Smooth muscle cell of the brain vasculature (primary cell): ENCODE results near the gene NSDHL.
"Not testable (repeated sequence)": the region's sequence is repeated elsewhere in the genome, so short reads cannot be mapped to it uniquely, and the experiment has no call there.

Source experiments
- DNase-seq: peaks from one replicate; pipeline ENCODE4 v3.0.0-alpha.2; 2012; ENCODE audit warnings: low read depth, low spot score

The NSDHL gene

GRCh38 chrX:152830312-152831305 is at the start of gene NSDHL, which contains the start of gene CETN2:
Gene NSDHL (plus strand): TSS chrX:152831063. CDS start chrX:152846325, 15,262 bp downstream.
Gene CETN2 (minus strand): TSS chrX:152830757. CDS start chrX:152830710, 47 bp downstream.
- peak; percentile 87 for DNase-seq

DNA sequence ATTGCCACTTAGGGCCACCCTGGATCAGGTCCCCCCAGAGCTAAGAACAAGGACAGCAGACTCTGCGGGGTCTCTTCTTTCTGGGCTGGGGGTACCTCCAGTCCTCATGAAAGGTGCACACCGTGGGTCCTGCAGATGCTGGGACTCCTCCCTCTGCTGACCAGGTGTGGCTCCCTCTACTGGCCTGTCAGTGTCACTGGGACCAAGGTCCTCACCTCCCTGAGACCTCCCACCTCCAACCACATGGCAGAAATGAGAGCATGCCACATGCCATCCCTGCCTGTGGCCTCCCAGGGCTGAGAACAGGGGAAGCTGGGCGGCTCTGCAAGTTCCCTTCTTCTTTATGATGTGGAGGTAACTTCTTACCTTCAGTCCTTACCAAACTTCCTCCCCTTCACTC is 43.8 kb upstream of the NSDHL start:
- DNase-seq: not testable (repeated sequence)

- DNase-seq: no peak
Measured at GRCh38 chrX:152798945-152799344, 31.9 kb upstream of the NSDHL start.

DNA sequence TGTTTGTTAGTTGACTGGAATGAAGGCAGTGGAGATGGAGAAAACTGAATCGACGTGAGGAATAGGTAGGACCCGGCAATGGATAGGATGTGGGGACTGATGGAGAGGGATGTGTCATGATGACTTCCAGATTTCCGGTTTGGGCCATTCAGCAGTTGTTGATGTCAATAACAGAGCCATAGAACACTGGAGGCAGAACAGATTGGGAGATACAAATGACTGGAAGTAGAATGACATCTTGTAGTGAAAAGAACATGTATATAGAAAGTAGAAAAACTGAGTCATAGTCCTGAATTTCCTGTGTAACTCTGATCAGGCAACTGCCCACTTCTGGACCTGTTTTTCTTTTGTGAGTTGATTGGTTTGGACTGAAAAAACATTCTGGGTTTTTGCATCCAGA is 24.8 kb upstream of the NSDHL start:
- DNase-seq: no peak

GRCh38 chrX:152810403-152810802 is 20.5 kb upstream of the NSDHL start:
- no peak for DNase-seq

DNA sequence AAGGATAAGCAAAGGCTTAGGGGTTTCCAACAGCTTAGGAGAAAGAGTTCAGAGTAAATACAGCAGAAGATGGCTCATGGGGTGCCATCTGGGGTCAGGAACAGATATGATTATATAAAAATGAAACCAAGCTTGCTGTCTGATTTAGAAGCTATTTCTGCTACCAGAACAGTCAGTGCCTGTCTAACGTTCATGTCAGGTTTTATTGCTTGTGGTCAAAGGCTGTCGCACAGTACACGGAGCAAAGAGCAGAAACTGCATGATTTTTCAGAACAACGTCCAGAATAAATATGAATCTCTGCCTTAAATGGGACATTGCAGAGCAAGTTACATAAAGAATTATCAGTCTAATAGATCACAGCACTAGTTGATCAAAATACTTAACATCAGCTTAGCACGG is 17.7 kb upstream of the NSDHL start:
- DNase-seq: no peak

DNA sequence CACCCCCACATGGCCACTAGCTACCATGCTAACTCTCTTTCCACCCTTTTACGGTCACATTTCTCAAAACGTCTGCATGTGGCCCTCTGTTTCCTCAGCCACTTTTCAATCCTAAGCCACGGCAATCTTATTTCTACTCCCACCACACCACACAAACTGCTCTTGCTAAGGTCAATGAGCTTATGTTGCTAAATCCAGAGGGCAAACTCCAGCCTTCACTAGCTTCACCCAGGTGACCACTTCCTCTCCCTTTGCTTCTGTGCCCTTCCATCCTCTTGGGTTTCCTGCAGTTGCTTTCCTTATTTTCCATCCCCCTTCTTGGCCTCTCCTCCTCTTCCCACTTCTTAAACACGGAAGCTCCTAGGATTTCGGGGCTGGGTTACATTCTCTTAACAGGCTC is 16.8 kb upstream of the NSDHL start:
- no peak for DNase-seq

DNA sequence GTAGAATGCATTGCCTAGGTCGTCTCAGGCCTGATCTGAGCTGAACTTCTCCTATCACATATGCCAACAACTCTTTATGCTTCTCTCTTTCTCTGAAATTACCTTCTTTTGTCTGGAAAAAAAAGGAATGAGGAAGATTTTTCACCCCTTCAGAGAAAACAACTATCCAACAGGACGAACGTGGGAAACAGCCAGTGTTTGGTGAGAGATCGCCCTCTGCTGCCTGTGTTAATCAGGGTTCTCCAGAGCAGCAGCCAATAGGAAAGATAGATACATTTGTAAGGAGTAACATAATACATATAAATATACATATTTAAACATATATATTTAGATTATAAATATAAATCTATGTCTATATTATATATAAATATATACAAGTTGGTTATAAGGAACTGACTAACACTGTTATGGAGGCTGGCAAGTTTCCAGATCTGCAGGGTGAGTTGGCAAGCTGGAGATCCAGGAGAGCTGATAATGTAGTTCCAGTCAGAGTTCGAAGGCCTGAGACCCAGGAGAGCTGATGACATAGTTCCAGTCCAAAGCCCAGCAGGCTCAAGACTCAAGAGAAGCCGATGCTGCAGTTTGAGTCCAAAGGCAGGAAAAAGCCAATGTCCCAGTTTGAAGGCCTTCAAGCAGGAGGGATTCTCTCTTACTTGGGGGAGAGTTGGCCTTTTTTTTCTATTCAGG is 13.6 kb upstream of the NSDHL start:
- DNase-seq: no peak

DNA sequence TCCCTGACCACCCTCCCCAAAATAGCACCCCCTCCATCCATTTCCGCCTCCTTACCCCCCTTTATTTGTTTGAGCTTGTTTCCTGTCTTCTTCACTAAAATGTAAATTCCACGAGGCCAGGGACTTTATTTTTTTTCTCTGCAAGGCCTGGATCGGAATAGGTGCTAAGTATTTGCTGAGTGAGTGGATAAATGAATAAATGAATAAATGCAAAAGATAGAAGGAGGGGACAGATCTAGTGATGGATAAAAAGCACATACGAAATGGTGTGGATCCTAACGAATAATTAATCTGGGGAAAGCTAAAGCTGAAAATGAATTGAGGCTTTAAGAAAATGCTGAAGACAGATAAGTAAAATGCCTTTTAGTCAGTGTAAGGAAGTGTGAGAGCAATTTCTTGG is 12.5 kb upstream of the NSDHL start:
- no peak for DNase-seq

DNA sequence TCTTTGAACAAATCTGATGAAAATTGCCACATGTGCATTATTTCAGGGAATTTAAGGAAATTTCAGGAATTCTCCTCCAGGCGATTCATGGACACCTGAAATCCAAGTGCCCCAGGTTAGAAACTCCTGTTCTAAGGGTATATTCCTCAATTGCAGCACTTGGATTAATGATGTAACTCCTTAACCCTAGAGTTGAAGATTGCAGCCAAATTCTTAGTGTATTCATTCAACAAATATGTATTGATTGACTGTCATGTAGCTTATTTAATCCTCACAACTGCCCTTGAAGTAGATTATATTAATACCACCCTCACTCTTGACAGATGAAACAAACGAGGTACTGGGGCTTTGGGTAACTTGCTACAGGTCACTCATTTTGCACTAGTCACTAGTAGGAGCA is 11.6 kb upstream of the NSDHL start:
- DNase-seq: no peak

DNA sequence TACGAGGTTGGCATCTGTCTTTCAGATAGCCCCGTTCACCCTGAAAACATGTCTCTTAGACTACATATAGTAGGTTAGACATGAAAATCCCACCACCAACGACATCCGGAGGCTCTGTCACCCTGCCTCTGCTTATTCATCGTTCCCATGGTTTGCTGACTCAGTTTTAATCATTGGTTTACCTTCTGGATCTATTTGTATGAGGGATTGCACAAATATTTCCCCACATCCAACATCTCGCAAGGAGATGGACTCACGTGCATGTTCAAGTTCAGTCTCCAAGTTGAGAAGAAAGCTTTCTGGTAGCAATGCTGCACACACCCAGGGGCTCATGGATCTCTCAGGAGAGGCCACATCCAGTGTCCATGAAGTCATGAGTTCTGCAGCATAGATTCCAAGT is 11.1 kb upstream of the NSDHL start:
- no peak for DNase-seq

GRCh38 chrX:152821145-152821765 is 9.6 kb upstream of the NSDHL start:
- DNase-seq: no peak

- no peak for DNase-seq
Measured at GRCh38 chrX:152822383-152823086, 8.3 kb upstream of the NSDHL start.

DNA sequence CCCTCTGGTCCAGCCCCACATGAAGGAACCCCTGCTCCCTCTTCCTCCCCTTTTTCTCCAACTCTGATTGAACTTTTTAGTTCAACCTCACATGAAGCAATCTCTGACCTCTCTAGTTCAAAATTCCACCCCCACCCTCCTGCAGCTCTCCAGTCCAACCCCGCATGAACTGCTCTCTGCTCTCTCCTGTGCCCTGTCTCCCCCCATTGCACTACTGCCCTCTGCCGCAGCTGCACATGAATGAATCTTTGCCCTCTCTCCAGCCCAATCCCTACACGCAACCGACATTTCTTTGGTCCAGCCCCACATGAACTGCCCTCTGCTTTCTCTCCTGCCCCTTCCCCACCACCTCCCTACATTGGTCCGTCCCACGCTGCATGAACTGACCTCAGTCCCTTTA is 7.2 kb upstream of the NSDHL start:
- DNase-seq: no peak

DNA sequence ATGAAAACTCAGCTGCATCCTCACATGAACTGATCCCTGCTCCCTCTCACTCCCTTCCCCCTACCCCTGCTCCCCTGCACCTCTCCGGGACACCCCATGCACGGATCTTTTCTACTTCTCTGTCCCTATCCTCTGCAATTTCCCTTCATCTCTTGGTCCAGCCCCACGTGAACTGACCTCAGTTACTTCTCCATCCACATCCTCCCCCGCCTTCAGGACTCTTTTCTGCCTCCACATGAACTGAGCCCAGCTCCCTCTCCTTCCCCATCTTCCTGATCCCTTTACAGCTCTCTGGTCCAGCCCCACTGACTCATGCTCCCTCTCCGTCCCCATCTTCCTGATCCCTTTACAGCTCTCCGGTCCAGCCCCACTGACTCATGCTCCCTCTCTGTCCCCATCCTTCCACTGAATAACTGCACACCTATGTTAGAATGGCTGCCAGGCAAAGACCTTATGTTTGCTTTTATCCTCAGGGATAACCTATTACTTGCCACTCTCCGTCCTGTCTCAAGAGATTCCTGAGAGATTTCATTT is 6.0 kb upstream of the NSDHL start:
- DNase-seq: no peak

GRCh38 chrX:152831391-152831790 is 528 bp downstream of the NSDHL start:
- DNase-seq: no peak

DNA sequence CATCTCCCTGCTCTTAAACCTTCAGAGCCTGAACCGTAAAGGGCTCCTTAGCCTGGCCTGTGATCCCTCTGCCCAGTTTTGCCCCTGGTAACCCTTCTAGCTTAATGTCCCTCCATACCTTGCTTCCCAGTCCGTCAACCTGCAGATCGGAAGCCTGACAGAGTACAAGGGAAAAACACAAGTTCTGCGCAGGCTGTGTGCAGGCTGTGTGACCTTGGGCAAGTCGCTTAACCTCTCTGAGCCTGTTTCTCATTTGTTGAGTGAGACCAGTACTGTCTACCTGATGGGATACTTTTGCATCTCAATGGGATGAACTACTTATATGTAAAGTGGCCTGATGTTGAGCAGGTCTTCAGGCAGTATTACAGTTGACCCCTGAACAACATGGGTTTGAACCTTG is 1.7 kb downstream of the NSDHL start:
- DNase-seq: no peak

- no peak for DNase-seq
Measured at GRCh38 chrX:152833378-152833777, 2.5 kb downstream of the NSDHL start.

GRCh38 chrX:152835470-152835869 is 4.6 kb downstream of the NSDHL start:
- DNase-seq: not testable (repeated sequence)

DNA sequence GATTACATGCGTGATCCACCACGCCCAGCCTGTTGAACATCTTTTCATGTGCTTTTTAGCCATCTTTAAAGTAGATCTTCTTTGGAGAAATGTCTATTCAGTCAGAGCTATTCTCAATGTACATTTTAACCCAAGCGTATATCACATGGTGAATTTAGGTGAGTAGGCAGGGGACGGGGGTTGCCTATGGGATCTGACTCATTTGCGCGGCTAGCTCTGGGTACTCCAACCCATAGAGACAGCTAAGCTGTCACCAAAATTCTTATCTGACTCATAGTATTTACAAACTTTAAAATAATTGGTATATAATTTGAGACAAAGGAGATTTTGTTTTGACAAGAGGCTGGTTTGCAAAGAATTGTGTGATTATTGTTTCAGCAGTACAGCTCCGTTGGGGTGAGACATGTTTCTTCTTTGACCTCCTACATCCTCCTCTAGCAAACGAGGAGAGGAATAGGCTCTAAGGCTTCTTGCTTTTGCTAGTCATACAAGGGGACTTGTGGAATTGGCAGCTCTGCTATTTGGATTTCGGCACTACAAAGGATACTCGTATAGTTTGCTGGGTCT is 12.0 kb downstream of the NSDHL start:
- DNase-seq: no peak

DNA sequence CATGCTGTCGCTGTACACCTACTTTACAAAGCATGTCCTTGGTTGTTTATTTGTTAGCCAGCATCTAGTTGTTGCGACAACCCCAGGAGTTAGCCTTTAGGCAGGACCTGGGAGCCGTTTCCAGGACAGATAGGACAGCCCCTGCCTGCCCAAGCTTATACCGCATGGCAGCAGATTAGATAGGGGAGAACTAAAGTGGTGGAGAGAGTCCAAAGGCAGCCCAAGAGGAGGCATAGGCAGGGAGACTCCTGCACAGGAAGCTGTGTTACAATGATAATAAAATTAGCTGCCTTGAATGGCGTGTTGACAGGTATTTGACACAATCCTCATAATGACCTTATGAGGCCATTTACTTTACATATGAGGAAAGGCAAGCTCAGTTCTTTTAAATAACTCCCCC is 13.0 kb downstream of the NSDHL start:
- DNase-seq: no peak
